ENCODE measurements around the gene MOK. TPM values are rescaled to one million over a fixed set of nuclear protein-coding genes. Genes with fewer than 3 reads are reported as not detected.

The MOK gene
- total RNA-seq, 1 experiment from 2014 or later: 2.8 TPM

DNA sequence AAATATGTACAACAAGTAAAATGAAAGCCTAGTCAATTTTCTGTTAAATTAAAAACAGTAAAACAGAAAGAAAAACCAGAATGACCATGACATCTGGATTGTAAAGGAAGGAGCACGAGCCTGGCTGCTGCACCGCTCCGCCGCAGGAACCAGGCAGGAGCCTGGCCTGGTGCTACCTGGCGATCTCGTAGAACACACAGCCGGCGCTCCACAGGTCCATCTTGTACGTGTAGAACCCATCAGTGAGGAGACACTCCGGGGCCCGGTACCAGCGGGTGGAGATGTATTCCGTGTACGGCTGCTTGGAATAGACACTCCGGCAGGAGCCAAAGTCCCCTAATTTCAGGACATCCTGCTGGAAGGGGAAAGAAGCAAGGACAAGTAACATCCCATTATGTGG lies 54.3 kb downstream of the MOK start:
- DNase-seq: no peak
- H3K4me3 Mint-ChIP-seq: no peak overlapping the region

More for the DNA sequence above, 54.3 kb downstream of the MOK start:
- Mint-ChIP-seq H3K27ac (no peak overlapping the region), H3K4me1 (peaks cover 5 to 7% of the 10 kb centered on the region in 2 experiments), H3K36me3 (ENCODE audit: insufficient read depth in 1 of 3, low read depth in 3 of 3) (no peaks in the 10 kb centered on the region), H3K9me3 (no peaks in the 10 kb centered on the region), H3K27me3 (ENCODE audit: low read depth) (peaks cover 10% of the 10 kb centered on the region)
- Histone ChIP-seq H3K27ac (ENCODE audit: insufficient read length, low read depth, low read length) (no peak overlapping the region), H2BK20ac (ENCODE audit: low read depth, low read length, poor library complexity, severe bottlenecking) (no peak overlapping the region), H3K18ac (ENCODE audit: insufficient read length, low read depth, low read length) (no peak overlapping the region), H2AK5ac (ENCODE audit: insufficient read length, low read length) (no peak overlapping the region), H3K4me1 (ENCODE audit: insufficient read depth, low read length) (peaks cover 4% of the 10 kb centered on the region; the same call in 1 of the 2 replicates), H3K4ac (ENCODE audit: low read depth, low read length) (no peak overlapping the region), H3K9ac (ENCODE audit: extremely low read depth, insufficient read length, low read length) (no peak overlapping the region), H3K4me2 (ENCODE audit: insufficient read depth, insufficient read length, low read length) (no peak overlapping the region), H3K9me3 (ENCODE audit: control insufficient read depth, low read depth, low read length) (no peaks in the 10 kb centered on the region), H2BK5ac (ENCODE audit: insufficient read length, low read length) (no peak overlapping the region), H4K91ac (ENCODE audit: insufficient read length, low read depth, low read length) (no peak overlapping the region), H4K20me1 (ENCODE audit: control insufficient read depth, insufficient read depth, insufficient read length) (no peaks in the 10 kb centered on the region), H3K56ac (ENCODE audit: insufficient read length, low read depth, low read length) (no peak overlapping the region), H3K23me2 (ENCODE audit: insufficient read length, low read depth, low read length, poor library complexity, severe bottlenecking) (no peaks in the 10 kb centered on the region), H3K23ac (ENCODE audit: insufficient read length, low read depth, low read length) (no peak overlapping the region), H4K5ac (ENCODE audit: insufficient read length, low read depth, low read length) (no peak overlapping the region), H3K79me1 (ENCODE audit: insufficient read depth, low read depth, low read length, poor library complexity, severe bottlenecking) (no peaks in the 10 kb centered on the region), H3K27me3 (ENCODE audit: insufficient read depth, low read length) (peaks cover 3% of the 10 kb centered on the region; the same call in 1 of the 2 replicates), H2BK12ac (ENCODE audit: insufficient read length, low read depth, low read length) (no peak overlapping the region), H2AFZ (ENCODE audit: low read length) (no peak overlapping the region), H3T11ph (ENCODE audit: low read length) (no peak overlapping the region), H4K8ac (replicated peaks; ENCODE audit: insufficient read length, low read depth, low read length) (no peak overlapping the region), H2BK15ac (ENCODE audit: low read depth, low read length) (no peak overlapping the region), H3K79me2 (ENCODE audit: insufficient read depth, low read length) (no peaks in the 10 kb centered on the region), H2BK120ac (ENCODE audit: low read depth, low read length, poor library complexity, severe bottlenecking) (no peak overlapping the region), H3K14ac (ENCODE audit: insufficient read depth, low read length) (no peak overlapping the region)
- TF ChIP-seq, protein P1, sequence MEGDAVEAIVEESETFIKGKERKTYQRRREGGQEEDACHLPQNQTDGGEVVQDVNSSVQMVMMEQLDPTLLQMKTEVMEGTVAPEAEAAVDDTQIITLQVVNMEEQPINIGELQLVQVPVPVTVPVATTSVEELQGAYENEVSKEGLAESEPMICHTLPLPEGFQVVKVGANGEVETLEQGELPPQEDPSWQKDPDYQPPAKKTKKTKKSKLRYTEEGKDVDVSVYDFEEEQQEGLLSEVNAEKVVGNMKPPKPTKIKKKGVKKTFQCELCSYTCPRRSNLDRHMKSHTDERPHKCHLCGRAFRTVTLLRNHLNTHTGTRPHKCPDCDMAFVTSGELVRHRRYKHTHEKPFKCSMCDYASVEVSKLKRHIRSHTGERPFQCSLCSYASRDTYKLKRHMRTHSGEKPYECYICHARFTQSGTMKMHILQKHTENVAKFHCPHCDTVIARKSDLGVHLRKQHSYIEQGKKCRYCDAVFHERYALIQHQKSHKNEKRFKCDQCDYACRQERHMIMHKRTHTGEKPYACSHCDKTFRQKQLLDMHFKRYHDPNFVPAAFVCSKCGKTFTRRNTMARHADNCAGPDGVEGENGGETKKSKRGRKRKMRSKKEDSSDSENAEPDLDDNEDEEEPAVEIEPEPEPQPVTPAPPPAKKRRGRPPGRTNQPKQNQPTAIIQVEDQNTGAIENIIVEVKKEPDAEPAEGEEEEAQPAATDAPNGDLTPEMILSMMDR (conservative IDR thresholded peaks at IDR 0.05): no peak
- WGBS (ENCODE audit: extremely low coverage, insufficient read length, low lambda C conversion rate): no CpG with 5 or more reads among the region's 15 CpGs

Data from H9 (cell line).